ENCODE measurements around the gene NPM3.

The NPM3 gene

GRCh38 chr10:101782811-101783735 is at the start of gene NPM3:
NPM3 (minus strand) TSS chr10:101783446; CDS start chr10:101783390, 56 bp downstream.
- no peak for FAIRE-seq

GRCh38 chr10:101832325-101832771 is 49.1 kb upstream of the NPM3 start:
- no peak for FAIRE-seq

GRCh38 chr10:101831169-101831811 is 48.0 kb upstream of the NPM3 start:
- FAIRE-seq, result no peak

GRCh38 chr10:101830322-101831168 is 47.3 kb upstream of the NPM3 start:
- FAIRE-seq, result peak; percentile 62

- FAIRE-seq, result no peak
These were observed 46.5 kb upstream of the NPM3 start for GRCh38 chr10:101829561-101830315.

GRCh38 chr10:101828766-101829551 is 45.7 kb upstream of the NPM3 start:
- no peak for FAIRE-seq

GRCh38 chr10:101827919-101828600 is 44.8 kb upstream of the NPM3 start:
- FAIRE-seq, result no peak

- FAIRE-seq, result no peak
These were observed 43.7 kb upstream of the NPM3 start for GRCh38 chr10:101826852-101827434.

- no peak for FAIRE-seq
These were observed 41.5 kb upstream of the NPM3 start for GRCh38 chr10:101824736-101825135.

- FAIRE-seq, result no peak
These were observed 35.8 kb upstream of the NPM3 start for GRCh38 chr10:101818872-101819633.

- peak; percentile 99 for FAIRE-seq
These were observed 35.0 kb upstream of the NPM3 start, which contains the start of gene OGA for GRCh38 chr10:101818119-101818871. OGA (minus strand) TSS chr10:101818444; CDS start chr10:101818022, 422 bp downstream.

GRCh38 chr10:101817337-101818118 is 34.3 kb upstream of the NPM3 start:
- FAIRE-seq, result peak; percentile 18

- FAIRE-seq, result no peak
These were observed 33.7 kb upstream of the NPM3 start for GRCh38 chr10:101816913-101817336.

GRCh38 chr10:101816376-101816775 is 33.1 kb upstream of the NPM3 start:
- FAIRE-seq, result no peak

GRCh38 chr10:101814466-101815071 is 31.3 kb upstream of the NPM3 start:
- FAIRE-seq, result no peak

GRCh38 chr10:101812606-101813005 is 29.4 kb upstream of the NPM3 start:
- FAIRE-seq, result no peak

GRCh38 chr10:101807158-101807557 is 23.9 kb upstream of the NPM3 start:
- FAIRE-seq, result no peak
